Keratinocyte (primary cell): Measurements from ENCODE around the gene MYL10.

Experiments used
- EZH2 ChIP-seq: IDR thresholded peaks from one replicate; pipeline ENCODE4 v1.6.1; 2012; ENCODE audit warnings: inconsistent platforms, mild to moderate bottlenecking, low read length, moderate library complexity
- TF ChIP-seq, protein P1 (sequence below), 3 experiments: IDR thresholded peaks in 1 of 3; conservative IDR thresholded peaks in 1 of 3; optimal IDR thresholded peaks in 1 of 3; 2 replicates in 2 of 3; 3 replicates in 1 of 3; pipeline versions ENCODE3 to v1.5.1; 2011; ENCODE audit warnings: low read length in 3 of 3, mild to moderate bottlenecking in 3 of 3, moderate library complexity in 2 of 3, control low read depth in 1 of 3, inconsistent platforms in 1 of 3; ENCODE audit not compliant: insufficient read depth in 2 of 3; ENCODE audit errors: extremely low read depth in 1 of 3

DNA sequence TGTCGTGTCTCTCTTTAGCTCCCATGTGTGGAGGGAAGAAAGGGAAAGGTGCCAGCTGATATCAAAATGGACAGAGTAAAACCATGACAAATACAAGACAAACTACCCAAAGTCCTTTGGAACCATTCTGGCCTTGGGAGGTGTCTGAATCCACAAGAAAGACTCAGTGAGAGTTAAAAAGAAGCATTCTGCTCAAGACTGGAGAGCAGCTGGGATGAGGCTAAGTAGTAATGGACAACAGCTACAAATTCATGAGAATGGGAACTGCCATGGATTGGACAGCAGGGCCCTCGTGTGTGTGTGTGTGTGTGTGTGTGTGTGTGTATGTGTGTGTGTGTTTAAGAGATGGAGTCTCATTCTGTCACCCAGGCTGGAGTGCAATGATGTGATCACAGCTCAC lies 39.6 kb upstream of the MYL10 start:
- TF ChIP-seq, protein P1, sequence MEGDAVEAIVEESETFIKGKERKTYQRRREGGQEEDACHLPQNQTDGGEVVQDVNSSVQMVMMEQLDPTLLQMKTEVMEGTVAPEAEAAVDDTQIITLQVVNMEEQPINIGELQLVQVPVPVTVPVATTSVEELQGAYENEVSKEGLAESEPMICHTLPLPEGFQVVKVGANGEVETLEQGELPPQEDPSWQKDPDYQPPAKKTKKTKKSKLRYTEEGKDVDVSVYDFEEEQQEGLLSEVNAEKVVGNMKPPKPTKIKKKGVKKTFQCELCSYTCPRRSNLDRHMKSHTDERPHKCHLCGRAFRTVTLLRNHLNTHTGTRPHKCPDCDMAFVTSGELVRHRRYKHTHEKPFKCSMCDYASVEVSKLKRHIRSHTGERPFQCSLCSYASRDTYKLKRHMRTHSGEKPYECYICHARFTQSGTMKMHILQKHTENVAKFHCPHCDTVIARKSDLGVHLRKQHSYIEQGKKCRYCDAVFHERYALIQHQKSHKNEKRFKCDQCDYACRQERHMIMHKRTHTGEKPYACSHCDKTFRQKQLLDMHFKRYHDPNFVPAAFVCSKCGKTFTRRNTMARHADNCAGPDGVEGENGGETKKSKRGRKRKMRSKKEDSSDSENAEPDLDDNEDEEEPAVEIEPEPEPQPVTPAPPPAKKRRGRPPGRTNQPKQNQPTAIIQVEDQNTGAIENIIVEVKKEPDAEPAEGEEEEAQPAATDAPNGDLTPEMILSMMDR (optimal IDR thresholded peaks at IDR 0.05 in 1 of 3, IDR thresholded peaks at IDR 0.05 in 1 of 3, conservative IDR thresholded peaks at IDR 0.05 in 1 of 3; ENCODE audit: extremely low read depth in 1 of 3, insufficient read depth in 2 of 3, low read length in 3 of 3), result no peak
- TF ChIP-seq EZH2, result no peak
